ENCODE data around the gene ATP6V1B1. TPM values are rescaled to one million over a fixed set of nuclear protein-coding genes. Genes with fewer than 3 reads are reported as not detected.

The ATP6V1B1 gene
- total and polyA plus RNA-seq, 2 of the 13 experiments (the other 11 are each of a cell fraction or from before 2014, with no cell fraction given), result 0.58 to 1.6 TPM

GRCh38 chr2:70936979-70937811, 1.5 kb downstream of the ATP6V1B1 start:
- FAIRE-seq (no peak), ATAC-seq (peak; percentile 43), DNase-seq (ENCODE audit: low spot score) (no peak)
- Histone ChIP-seq H2AFZ (ENCODE audit: low read length) (no peak overlapping the region), H3K27me3 (ENCODE audit: control insufficient read depth in 1 of 2, insufficient read depth in 2 of 2, low read length in 2 of 2) (no peaks in the 10 kb centered on the region; a peak in 1 of 5 replicates), H3K4me2 (ENCODE audit: low read depth, low read length) (peak overlapping the region; percentile 52), H3K9me3 (ENCODE audit: low read length) (no peaks in the 10 kb centered on the region), H3K4me1 (ENCODE audit: insufficient read depth, low read length) (peaks cover 49% of the 10 kb centered on the region), H3K79me2 (ENCODE audit: insufficient read depth, low read length) (no peaks in the 10 kb centered on the region), H4K20me1 (ENCODE audit: insufficient read depth, low read length) (no peaks in the 10 kb centered on the region), H3K36me3 (replicated peaks in 1 of 2; ENCODE audit: control insufficient read depth in 1 of 2, insufficient read depth in 2 of 2, low read length in 2 of 2) (no peaks in the 10 kb centered on the region), H3K4me3 (replicated peaks in 1 of 3; ENCODE audit: insufficient read depth in 1 of 3, low read depth in 2 of 3, low read length in 3 of 3) (peak overlapping the region in 1 of 3 experiments; percentile 49; a peak in 2 of 6 replicates), H3K27ac (ENCODE audit: extremely low read length, insufficient read depth, low read length) (no peak overlapping the region), H3K9ac (ENCODE audit: insufficient read depth, low read depth, low read length) (peak overlapping the region; percentile 17; the same call in 1 of the 2 replicates)
- CTCF ChIA-PET (ENCODE audit: low intra/inter-chr PET ratio, low total read pairs), result interaction anchor here (1.3 kb wide), 1 partner anchor 66 kb away, joined by 3 read pairs; no protein-coding TSS in a partner anchor
- in situ Hi-C loops (cut with HindIII; ENCODE audit: extremely low pct_ligation_motif_present, low pct_unique_long_range_greater_than_20kb) (no loop called here), intact Hi-C loops (cut with micrococcal nuclease; ENCODE audit: unreplicated experiment) (no loop called here)
- 3% methylated on average over 8 of the region's 10 CpGs for WGBS (ENCODE audit: low lambda C conversion rate)
- POLR2A ChIA-PET, result interaction anchor here (0.7 to 1.3 kb wide), 5 partner anchors 11 to 131 kb away, joined by 3 to 4 read pairs (median 3); partner anchors contain the start of gene NAGK
- no TSS peak for BruUV-seq (replicated peaks)
- TF ChIP-seq, protein P1, sequence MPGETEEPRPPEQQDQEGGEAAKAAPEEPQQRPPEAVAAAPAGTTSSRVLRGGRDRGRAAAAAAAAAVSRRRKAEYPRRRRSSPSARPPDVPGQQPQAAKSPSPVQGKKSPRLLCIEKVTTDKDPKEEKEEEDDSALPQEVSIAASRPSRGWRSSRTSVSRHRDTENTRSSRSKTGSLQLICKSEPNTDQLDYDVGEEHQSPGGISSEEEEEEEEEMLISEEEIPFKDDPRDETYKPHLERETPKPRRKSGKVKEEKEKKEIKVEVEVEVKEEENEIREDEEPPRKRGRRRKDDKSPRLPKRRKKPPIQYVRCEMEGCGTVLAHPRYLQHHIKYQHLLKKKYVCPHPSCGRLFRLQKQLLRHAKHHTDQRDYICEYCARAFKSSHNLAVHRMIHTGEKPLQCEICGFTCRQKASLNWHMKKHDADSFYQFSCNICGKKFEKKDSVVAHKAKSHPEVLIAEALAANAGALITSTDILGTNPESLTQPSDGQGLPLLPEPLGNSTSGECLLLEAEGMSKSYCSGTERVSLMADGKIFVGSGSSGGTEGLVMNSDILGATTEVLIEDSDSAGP (CRISPR knock-in tag; IDR thresholded peaks at IDR 0.05; ENCODE audit: borderline replicate concordance), result 0 out of 2 replicates have a peak, but pooled peaks have one; percentile 12
- TF ChIP-seq HOXA7 (CRISPR knock-in tag; IDR thresholded peaks at IDR 0.05) (no peak), TFDP2 (CRISPR knock-in tag; IDR thresholded peaks at IDR 0.05) (no peak), KLF15 (CRISPR knock-in tag; IDR thresholded peaks at IDR 0.05; ENCODE audit: borderline replicate concordance) (no peak), ZNF660 (CRISPR knock-in tag; IDR thresholded peaks at IDR 0.05; ENCODE audit: borderline replicate concordance, low read depth) (no peak), SOX13 (IDR thresholded peaks at IDR 0.05) (no peak), SOX13 (CRISPR knock-in tag; conservative IDR thresholded peaks at IDR 0.05 in 1 of 2, IDR thresholded peaks at IDR 0.05 in 1 of 2) (no peak), DNMT3B (CRISPR knock-in tag; conservative IDR thresholded peaks at IDR 0.05) (no peak), BHLHE40 (IDR thresholded peaks at IDR 0.05; ENCODE audit: low read length) (no peak), MIER2 (CRISPR knock-in tag; IDR thresholded peaks at IDR 0.05) (no peak), MYC (CRISPR knock-in tag; IDR thresholded peaks at IDR 0.05; ENCODE audit: borderline replicate concordance) (no peak), ZFP36L1 (CRISPR knock-in tag; IDR thresholded peaks at IDR 0.05) (no peak), HNF4A (CRISPR knock-in tag; IDR thresholded peaks at IDR 0.05) (peak; percentile 33; the same call in 1 of the 2 replicates), ZNF772 (CRISPR knock-in tag; IDR thresholded peaks at IDR 0.05) (no peak), ZFY (CRISPR knock-in tag; IDR thresholded peaks at IDR 0.05) (0 out of 2 replicates have a peak, but pooled peaks have one; percentile 12), SSRP1 (CRISPR knock-in tag; IDR thresholded peaks at IDR 0.05) (no peak)
- TF ChIP-seq, protein P2, sequence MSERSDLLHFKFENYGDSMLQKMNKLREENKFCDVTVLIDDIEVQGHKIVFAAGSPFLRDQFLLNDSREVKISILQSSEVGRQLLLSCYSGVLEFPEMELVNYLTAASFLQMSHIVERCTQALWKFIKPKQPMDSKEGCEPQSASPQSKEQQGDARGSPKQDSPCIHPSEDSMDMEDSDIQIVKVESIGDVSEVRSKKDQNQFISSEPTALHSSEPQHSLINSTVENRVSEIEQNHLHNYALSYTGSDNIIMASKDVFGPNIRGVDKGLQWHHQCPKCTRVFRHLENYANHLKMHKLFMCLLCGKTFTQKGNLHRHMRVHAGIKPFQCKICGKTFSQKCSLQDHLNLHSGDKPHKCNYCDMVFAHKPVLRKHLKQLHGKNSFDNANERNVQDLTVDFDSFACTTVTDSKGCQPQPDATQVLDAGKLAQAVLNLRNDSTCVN (CRISPR knock-in tag; IDR thresholded peaks at IDR 0.05; ENCODE audit: borderline replicate concordance), result no peak
- TF ChIP-seq, protein P3, sequence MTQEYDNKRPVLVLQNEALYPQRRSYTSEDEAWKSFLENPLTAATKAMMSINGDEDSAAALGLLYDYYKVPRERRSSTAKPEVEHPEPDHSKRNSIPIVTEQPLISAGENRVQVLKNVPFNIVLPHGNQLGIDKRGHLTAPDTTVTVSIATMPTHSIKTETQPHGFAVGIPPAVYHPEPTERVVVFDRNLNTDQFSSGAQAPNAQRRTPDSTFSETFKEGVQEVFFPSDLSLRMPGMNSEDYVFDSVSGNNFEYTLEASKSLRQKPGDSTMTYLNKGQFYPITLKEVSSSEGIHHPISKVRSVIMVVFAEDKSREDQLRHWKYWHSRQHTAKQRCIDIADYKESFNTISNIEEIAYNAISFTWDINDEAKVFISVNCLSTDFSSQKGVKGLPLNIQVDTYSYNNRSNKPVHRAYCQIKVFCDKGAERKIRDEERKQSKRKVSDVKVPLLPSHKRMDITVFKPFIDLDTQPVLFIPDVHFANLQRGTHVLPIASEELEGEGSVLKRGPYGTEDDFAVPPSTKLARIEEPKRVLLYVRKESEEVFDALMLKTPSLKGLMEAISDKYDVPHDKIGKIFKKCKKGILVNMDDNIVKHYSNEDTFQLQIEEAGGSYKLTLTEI (CRISPR knock-in tag; conservative IDR thresholded peaks at IDR 0.05), result no peak

Data from HepG2 (cell line).